Measurements from ENCODE around the gene DHX58.
A peak's percentile ranks its signal among the peaks of the same experiment; 100 is the strongest.

DHX58 gene

DNA sequence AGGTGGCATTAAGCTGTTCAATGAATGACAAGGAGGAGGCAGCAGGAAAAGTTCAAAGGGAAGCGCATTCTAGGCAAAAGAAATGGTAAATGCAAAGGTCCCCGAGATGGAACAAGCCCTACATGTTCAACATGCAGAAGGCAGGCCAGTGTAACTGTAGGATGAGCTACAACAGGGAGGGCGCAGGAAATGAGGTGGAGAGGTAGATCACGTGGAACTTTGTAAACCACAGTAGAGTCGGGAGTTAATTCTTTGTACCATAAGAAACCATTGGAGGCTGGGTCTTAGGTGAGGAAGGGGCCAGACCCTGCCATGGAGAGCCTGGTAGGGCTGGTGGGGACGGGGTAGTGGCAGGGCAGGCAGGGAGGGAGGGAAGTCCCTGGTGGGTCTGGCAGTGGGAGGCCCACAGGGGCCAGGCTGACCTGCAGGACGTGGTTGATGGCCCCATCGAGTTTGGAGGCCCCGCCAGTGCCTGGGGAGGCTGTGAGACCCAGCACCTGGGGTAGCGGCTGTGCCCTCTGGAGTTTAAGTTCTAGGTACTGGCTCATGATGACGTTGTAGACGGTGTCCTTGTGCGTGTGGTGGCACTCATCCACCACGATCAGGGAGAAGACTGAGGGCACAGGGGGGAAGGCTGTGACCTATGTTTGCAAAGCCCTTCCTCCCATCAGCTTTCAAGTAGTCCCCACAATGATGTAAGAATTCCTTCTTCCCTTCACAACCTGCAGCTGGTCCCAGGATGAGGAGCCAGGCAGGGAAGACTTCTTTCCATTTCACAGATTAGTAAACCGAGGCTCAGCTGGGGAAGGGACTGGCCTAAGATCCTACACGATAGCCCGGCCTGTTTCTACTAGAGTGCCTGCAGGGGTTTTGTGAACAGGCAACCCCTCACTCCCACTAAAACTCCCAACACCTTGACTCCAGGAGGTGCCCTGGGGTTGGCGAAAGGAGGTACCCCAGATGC is 1.9 kb downstream of the DHX58 start:
- no peak for DNase-seq (ENCODE audit: low read depth)

DNA sequence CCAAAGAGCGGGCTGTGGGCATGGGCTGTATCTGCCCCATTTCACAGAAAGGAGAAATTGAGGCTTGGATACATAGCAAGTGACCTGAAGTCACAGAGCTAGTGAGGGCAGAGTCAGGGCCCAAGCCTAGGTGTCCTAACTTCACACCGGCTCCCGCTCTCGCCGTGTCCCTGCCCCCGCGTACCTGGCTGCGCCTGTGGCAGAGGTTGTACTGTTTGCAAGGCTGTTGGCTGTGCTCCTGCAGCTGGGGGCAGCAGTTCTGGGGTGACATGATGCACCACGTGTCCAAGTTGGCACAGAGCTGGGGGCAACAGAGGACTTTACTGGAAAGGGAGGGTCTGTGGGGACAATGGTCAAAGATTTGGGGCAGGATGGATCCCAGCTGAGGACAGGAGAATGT is 3.4 kb downstream of the DHX58 start:
- no peak for DNase-seq (ENCODE audit: low read depth)

- peak; percentile 63 for DNase-seq (ENCODE audit: low read depth)
These were observed 4.6 kb downstream of the DHX58 start for GRCh38 chr17:42107597-42108576.

DNA sequence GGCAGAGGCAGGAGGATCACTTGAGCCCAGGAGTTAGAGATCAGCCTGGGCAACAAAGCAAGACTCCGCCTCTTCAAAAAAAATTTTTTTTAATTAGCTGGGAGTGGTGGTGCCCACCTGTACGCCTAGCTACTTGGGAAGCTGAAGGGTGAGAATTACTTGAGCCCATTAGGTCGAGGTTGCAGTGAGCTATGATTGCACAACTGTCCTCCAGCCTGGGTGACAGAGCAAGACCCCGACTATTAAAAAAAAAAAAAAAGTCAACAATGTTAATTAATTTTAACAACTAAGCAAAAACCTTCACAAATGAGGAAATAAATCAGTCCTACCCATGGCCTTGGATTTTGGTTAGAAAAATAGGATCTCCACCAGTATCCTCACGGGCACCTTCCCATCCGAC is 5.4 kb downstream of the DHX58 start:
- no peak for DNase-seq (ENCODE audit: low read depth)

GRCh38 chr17:42106009-42106408 is 6.5 kb downstream of the DHX58 start:
- DNase-seq (ENCODE audit: low read depth) = no peak

GRCh38 chr17:42104264-42104663 is 8.2 kb downstream of the DHX58 start:
- no peak for DNase-seq (ENCODE audit: low read depth)

DNA sequence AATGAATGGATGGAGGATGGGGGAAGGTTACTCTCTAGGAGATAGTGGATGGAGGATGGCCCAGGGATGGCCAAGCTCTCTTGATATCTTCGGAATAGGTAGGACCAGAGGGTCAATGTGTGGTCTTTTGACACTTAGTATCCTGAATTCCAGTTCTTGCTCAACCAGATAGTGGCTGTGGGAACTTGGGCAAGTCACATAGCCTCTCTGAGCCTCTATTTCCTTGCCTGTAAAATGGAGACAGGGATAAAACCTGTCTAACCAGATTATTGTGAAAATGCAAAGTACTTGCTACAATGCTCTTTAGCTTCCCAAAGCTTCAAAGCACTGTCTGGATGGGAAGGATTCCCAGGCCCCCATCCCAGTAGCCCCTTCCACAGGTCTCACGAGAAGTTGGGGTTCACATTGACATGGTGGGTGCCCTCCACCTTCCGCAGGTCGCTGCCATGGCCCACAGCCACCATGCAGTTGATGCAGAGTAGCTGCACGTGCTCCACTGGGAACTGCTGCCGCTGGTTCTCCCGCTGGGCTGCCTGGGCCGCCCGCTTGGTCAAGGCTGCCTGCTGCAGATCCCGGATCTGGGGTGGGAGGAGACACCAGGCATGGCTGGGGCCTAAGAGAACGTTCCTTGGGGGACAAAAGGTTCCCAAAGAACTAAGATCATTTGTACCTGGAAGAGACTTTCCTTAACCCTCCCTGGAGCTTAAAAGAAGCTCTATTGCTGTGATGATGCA is 9.1 kb downstream of the DHX58 start:
- DNase-seq (ENCODE audit: low read depth) = no peak

DNA sequence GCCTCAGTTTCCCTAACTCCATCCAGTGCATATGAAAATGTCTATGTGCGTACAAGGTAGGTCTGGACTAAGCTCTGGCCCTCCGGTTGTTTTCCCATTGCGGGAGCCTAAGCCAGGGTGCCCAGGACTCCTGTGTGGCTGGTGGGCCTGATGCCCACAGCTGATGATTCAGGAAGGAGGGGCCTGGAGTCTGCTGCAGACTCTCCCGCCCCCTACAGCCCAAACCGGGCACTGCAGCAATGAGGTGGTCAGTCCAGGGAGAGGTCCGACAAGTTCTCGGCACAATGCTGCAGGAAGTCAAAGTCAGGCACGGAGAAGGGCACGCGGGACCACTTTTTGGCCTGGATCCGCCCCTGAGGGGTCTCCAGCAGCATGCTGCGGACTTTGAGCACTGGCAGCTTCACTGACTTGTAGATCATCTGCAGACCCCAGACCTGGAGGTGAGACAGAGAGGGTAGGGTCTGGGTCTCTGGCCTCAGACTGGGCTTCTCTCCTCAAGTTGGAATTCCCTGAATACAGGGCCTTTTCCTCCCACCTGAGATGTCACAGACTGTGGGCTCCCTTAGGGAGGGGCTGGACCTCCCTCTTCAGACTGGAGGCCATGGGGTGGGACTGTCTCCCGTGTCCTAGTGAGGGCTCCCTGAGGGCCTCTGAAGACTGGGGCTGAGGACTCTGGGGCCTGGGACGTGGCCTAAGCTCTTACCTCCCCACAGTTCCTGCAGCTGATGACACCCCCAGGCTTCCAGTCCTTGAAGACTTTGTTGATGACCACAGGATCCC is 10.8 kb downstream of the DHX58 start:
- peak; percentile 59 for DNase-seq (ENCODE audit: low read depth)

DNA sequence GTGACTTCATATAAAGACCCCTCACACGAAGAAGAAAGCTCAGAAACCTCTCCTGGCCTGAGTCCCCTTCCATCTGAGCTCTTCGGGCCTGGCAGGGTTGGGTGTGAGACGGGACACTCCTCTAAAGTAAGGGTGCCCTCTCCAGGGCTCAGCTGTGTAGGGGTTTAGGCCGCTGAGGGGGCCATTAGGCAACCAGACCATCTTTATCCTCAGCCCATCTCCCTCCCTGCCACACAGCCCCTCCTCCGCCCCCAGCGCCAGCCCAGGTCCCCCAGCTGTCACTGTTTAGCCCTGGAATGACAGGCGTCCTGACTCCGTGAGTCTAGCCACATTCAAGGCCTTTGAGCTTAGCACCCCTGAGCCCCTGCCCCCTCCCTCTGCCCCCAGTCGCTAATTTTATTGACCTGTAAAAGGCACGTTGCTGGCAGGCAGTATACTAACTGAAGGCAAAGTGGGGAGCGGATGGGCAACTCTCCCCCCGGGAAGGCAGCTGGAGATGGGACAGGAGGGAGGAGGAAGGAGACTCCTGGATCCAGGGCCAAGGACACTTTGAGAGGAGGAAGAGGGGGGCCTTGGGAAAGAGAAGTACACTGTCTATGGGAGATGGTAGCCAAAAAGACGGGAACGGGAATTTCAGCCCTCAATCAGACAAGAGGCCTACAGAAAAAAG is 13.6 kb downstream of the DHX58 start:
- DNase-seq (ENCODE audit: low read depth) = no peak

DNA sequence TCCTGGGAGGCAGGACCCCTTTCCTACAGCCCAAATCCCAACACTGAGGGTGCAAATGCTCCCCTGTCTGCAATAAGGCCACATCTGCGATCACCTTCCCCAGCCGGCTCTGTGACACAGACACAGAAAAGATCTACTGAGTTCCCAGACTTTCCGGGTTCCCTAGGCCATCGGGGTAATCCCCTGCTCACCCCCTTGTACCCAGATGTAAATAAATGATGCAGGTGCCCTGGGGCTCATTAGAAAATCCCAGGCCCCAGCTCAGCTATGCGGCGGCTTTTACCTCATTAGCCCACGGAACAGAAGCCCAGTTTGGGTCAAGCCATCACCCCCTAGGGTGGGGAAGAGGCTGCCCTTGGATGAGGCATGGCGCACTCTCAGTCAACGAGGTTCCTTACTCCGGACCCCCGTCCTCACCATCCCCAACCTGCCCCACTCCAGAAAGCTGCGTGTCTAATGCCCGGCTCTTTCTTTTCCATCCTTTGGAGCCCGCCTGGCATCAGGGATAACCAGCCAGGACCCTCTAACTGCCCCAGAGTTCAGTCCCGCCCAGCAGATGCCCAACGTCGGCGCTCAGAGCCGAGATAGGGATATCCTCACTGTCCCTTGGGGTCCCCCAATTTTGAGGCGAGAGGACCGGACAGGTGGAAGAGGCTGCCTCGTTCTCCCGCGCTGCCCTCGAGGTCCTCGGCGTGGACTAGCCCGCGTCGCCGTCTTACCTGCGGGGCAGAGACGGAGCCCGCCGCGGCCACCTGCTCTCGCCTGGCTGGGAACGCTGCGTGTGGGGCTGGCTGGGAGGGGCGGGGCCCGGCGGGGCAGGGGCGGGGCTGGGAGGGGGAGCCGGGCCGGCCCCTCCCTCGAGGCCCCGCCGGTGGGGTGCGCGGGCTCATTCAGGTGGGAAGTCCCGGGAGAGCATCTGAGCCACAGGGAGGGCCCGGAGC is 14.6 kb downstream of the DHX58 start, which contains the start of gene ZNF385C:
TSS of gene ZNF385C (minus strand) at position 783 of the 941 bp plus-strand sequence. CDS start 35,417 bp downstream, outside the sequence.
- DNase-seq (ENCODE audit: low read depth) = no peak

GRCh38 chr17:42096360-42097111 is 16.0 kb downstream of the DHX58 start:
- DNase-seq (ENCODE audit: low read depth) = no peak

DNA sequence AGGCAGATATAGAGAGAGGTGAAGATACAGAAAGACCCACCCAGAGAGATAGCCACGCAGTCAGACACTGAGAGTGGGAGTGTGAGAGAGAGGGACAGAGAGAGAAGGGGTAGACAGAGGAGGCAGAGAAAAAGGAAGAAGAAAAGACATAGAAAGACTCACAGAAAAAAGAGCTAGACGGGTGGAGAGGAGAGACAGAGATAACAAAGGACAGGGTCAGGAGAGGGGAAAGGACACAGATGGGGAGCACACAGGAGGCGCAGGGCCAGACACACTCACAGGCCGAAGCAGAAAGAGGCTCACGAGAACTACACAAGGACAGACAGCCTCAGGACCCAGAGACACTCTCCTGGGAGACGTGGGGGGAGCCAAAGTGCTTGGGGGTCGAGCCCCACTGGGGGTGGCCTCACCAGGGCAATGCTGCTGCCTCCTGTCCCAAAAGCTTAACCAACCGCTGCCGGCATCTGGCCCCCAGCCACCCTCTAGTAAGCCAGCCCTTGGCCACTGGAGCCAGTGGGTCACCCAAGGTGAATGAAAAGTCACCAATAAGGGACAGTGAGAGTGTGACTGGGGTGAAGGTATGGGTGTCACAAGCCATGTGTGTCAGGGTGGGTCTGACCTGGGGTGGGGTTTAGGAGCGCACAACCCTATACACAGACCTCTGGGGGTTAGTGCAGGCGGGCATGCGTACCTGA is 18.0 kb downstream of the DHX58 start:
- no peak for DNase-seq (ENCODE audit: low read depth)

GRCh38 chr17:42092939-42093338 is 19.6 kb downstream of the DHX58 start:
- DNase-seq (ENCODE audit: low read depth) = no peak

DNA sequence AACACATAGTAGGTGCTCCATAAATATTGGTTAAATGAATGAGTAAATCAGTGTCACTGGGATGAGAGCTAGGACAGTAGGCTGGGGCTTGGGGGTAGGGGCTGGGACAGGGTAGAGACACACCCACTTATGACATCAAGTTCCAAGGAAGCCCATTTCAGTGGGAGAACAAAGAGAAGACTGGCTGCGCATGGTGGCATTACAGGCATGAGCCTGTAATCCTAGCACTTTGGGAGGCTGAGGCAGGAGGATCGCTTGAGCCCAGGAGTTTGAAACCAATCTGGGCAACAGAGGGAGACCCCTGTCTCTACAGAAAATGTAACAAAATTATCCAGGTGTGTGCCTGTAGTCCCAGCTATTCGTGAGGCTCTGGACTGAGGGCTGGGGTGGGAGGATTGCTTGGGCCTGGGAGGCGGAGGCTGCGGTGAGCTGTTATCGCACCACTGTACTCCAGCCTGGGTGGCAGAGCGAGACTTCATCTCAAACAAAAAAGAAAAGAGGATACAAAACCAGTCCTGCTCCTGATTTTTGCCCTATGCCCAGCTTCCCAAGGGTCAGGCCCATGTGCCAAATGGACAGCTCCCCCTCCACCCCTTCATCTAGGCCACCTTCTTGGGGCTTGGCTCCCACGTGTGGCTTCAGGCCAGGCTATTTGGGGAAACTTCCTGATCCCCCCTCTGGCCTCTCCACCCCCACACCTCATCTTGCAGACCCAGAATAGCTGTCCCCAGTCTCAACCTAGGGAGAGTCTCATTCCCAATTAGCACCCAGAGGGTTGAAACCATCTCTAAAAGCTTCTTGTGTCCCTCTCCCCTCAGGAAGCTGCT is 21.3 kb downstream of the DHX58 start:
- DNase-seq (ENCODE audit: low read depth) = no peak

DNA sequence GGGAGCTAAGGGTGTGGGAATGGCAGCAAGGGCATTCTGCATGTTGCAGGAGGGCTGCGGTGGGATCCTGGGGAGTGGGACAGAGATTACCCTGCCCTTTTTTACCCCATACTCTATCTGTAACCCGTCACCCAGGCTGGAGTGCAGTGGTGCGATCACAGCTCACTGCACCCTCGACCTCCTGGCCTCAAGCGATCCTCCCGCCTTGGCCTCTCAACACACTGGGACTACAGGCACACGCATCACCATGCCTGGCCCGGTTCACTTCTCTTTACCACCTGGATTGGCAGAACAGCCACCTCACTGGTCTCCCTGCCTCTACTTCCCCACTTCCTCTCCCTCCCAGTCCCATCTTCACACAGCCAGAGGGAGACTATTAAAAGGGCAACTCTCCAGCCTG is 23.8 kb downstream of the DHX58 start:
- DNase-seq (ENCODE audit: low read depth) = no peak

GRCh38 chr17:42087736-42088705 is 24.5 kb downstream of the DHX58 start:
- no peak for DNase-seq (ENCODE audit: low read depth)
